Measurements from ENCODE around the gene CHIC2.

CHIC2 gene

DNA sequence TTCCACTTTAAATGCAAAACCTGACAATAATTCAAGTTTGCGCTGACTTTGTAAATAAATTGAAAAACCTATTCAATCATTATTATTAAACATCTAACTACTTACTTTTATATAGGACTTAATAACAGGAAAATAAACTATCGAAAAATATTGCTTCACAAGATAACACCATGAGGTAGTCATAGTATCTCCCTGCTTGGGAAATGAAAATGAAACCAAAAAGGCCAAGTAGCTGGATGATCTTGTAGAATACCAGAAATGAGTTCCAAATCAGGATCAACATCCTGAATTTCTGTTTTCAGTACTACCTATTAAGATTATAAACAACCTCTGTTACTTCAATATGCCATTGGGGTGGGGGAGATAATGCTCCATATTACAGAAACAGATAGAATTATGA, 58.9 kb downstream of the CHIC2 start:
- DNase-seq (ENCODE audit: low spot score) = no peak

DNA sequence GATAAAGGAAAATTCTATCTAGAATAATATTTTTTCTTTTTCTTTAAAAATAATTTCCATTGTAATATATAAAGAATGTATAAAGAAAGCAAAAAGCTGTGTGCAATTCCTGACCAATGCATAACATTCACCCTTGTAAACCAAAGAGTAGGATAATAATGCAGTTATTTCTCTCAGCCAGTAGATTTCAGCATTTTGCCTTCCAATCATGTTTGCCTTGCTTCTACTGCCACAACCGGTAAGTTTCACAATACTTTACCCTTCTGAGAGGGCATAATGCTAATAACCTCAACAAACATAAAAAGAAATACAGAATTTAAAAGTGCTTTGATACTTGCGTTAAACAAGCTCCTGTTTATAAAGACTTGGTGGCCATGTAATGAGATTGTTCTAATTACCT, 59.9 kb downstream of the CHIC2 start:
- no peak for DNase-seq (ENCODE audit: low spot score)

DNA sequence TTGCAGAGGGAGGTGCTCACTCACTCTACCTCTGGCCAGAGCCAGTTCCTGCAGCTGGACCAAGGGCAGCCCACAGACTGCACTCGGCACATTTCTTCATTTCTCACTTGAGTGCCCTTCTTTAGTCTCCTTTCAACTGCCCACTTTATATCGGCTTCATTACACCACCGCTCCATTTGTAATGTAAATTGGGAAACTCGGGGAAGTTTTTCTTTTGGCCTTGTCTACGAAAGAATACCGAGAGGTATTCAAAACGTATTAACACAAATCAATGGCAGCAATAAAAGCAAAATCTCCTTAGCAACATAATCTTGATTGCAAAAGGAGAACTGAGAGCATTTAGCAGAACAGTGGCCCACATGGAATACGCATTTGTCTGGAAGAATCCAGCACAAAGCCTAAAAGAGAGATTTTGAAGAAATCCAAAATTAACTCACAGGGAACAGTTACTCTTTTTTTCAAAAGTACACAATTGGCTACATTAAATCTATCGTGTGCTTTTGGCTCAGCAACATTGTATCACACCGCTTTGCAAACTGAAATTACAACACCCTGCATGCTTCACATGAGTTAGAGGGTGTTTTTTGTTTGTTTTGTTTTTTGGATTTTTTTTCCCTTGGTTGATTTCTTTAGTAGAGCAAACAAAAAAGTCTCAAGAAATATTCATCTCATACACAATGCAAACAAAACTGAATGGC, 62.6 kb downstream of the CHIC2 start:
- DNase-seq (ENCODE audit: low spot score) = no peak

DNA sequence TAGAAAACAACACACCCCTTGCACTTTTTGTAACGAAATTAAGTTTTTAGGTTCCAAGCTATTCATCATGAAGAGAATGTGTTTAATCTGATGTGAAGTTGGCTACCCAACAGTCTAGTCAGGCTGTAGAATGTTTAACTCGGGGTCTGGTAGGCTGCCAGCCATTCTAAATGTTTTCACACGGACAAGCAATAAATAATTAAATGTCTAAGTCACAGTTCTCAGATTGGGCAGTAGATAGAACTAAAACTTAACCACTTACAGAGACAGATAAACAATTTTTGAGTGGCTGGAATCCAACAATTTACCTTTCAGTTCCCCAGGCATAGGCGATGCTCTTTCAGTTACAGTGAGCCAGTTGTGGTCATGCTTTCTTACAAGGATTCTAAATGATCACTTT, 66.5 kb downstream of the CHIC2 start:
- no peak for DNase-seq (ENCODE audit: low spot score)

DNA sequence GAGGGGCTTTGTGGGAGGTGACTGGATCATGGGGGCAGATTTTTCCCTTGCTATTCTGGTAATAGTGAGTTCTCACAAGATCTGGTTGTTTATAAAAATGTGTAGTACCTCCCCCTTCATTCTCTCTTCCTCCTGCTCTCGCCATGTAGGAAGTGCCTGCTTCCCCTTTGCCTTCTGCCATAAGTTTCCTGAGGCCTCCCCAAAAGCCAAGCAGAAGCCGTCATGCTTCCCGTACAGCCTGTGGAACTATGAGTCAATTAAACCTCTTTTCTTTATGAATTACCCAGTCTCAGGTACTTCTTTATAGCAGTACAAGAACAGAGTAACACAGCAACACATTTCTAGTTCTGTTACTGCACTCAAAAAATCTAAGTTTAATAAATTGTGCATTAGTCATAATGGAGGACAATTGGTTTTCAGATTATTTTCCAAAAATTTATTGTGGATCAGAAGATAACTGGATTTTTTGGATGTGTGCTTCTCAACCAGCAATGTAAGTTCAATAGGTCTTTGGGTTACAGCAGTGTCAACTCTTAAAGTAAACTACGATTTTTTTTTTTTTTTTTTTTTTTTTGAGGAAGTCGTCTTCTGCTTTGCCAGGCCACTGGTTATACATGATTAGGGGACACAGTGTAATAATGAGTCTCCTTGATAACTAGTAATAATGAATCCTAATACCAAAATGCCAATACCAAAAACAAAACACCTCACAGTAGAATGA, 69.9 kb downstream of the CHIC2 start:
- DNase-seq (ENCODE audit: low spot score) = no peak

DNA sequence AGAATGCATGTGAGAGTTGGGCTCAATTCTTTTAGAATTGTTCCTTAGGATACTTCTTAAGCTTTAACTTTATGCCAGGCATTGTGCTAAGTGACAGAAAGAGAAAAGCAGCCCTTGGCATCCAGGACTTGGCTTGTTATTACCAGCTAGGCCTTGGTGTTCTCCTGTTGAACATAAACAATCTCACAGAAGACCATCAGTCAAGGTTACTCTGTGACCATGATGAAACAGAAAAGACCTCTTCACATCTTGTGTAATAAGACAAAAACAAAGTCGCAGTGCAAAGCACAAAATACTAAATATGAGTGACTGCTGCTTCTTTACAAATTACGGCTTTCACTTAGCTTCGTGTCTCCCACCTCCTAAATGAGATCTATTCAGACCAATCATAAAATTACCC, 71.6 kb downstream of the CHIC2 start:
- no peak for DNase-seq (ENCODE audit: low spot score)

DNA sequence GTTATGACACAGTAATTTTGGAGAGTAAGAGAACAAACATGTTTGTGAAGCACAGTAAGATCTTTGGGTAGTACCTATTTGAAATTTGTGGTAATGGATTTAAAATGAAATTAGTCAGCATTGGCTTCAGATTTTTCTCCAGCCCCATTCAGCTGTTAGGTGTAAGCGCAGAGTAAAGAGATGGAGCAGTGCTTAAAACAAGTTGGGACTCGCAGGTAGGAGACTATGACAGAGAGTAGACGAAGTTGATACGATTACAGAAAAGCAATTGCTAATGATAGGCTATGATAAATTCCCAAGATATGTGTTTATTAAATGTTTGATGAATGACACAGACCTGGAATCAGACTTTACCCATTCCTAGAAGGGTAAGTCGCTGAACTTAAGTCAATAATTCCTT, 72.6 kb downstream of the CHIC2 start:
- DNase-seq (ENCODE audit: low spot score) = no peak

DNA sequence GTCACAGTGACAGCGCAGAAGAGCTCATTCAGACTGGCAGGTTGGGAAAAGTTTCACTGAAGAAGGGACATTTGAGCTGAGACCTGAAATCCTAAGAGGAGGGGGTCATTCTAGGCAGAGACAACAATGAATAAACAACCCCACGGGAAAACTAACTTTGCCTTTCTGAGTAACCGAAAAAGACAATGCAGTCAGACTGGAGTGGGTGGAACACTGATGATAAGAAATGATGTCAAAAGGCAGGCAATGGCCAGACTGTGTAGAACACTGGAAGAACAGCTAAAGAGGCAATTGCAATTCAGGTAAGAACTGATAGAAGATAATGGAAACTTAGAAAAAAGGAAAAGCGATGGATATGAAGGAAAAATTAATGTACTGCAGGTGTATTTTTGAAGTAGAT, 73.8 kb downstream of the CHIC2 start:
- DNase-seq (ENCODE audit: low spot score) = no peak

DNA sequence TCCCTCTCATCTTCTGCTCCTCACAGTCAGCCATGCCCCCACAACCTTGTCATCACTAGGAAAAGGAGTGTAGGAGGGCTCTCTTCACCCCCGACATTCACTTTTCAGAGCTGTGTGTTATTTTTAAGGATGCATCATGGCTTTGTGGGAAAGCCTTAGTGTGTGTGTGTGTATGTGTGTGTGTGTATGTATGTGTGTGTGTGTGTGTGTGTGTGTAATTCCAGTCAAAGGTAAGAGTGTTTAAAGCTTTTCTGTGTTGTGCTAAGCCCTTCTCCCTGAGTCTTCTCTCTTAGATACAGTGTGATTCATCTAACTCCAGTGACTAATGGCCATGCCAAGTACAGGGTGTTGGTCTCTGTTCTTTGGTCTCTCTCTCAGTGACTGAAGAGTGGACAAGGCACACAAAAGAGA, 76.6 kb downstream of the CHIC2 start:
- no peak for DNase-seq (ENCODE audit: low spot score)

DNA sequence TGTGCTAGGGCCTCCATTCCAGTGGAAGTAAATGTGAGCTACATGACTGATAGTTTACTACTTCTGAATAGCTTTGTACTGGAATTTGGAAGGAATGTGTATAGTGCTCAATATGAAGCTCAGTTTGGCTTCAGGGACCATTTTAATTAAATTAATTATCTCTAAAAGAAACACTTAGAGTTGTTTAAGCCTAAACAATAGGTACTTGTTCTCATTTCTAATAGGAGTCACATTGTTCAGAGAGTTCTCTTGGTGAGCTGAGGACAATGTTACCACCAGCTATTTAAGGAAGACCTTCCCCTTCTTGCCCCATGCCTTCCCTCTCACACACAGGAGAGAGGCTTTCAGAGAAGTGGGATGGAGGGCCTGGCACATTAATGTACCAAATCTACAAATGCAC, 78.3 kb downstream of the CHIC2 start:
- DNase-seq (ENCODE audit: low spot score) = no peak

DNA sequence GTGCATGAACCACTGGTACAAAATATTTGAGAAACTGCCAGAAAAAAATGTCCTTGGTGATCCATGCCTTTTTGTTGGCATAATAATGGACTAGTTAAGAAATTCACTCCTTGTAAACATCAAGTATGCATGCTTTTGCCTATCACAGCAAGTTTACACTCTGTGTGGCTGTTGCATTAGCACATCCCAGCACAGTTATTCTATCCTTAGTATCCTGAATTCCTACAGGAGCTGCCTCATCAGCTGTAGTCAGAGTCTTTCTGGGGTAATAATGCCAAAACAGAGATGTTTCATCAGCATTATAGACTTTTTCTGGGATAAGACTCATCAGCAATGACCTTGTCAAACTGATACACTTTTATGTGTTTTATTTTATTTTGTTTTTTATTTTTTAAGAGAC, 82.8 kb downstream of the CHIC2 start:
- no peak for DNase-seq (ENCODE audit: low spot score)

DNA sequence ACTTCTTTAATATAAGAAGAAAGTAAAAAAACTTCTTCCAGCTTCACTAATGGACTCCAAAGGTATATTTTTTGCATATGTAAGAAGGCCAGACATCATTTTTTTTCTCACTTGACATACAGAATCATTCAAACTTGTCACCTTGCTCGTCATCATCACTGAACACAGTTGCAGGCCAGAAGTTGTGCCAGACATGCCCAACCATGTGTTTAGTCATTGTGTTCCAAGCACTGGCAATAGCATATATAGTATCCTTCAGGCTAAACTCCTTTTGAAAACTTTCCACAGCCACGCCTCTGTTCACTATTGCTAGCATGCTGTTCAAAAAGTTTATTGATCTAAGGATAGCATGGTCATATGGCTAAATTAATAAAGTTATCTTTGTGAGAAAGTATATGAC, 83.3 kb downstream of the CHIC2 start:
- DNase-seq (ENCODE audit: low spot score) = no peak

DNA sequence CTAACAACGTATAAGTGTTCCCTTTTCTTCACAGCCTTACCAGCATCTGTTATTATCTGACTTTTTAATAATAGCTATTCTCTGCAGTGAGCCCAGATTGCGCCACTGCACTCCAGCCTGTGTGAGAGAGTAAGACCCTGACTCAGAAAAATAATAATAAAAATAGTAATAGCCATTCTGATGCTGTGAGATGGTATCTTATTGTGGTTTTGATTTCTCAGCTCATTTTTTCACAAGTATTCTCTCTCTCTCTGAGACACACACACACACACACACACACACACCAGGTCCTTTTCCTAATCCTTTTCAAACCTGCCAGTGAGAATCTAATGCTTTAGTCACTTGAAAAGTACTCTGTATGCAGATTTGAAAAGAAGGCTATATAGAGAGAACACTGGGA, 89.8 kb downstream of the CHIC2 start:
- DNase-seq (ENCODE audit: low spot score) = no peak

DNA sequence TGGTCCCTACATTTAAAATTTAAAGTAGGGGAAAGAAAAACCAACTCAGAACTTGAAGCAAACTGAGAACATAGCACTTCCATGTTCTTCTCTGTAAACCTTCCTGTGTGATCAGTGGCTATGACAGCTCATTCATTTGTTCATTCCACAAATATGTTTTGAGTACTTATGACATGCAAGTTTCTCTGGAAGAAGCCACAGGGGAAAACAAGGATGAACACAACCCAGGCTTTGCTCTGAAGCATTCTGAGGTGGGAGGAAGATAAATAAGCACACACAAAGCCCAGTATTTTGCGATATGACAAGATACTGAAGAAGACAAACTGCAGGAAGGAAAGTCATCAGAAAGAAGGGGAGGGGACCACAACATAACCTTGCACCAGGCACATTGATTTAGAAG, 96.4 kb downstream of the CHIC2 start:
- no peak for DNase-seq (ENCODE audit: low spot score)

DNA sequence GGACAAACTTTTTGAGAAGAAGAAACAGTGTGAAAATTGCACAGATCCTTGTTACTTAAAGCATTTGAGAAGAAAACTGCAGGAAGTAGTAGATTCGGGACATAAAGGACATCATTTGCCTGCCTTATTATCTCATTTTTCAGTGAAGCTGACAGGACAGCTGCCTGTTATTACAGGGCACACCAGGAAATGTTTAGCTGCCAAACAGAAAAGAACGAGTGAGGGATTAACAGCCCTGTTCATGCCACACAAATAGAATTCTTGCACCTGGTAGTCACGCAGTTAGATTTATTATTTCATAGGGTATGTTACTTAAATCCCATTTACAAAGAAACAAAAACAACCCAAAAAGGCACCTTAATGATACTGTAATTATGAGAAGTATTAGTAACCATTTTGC, 100.6 kb downstream of the CHIC2 start:
- no peak for DNase-seq (ENCODE audit: low spot score)

DNA sequence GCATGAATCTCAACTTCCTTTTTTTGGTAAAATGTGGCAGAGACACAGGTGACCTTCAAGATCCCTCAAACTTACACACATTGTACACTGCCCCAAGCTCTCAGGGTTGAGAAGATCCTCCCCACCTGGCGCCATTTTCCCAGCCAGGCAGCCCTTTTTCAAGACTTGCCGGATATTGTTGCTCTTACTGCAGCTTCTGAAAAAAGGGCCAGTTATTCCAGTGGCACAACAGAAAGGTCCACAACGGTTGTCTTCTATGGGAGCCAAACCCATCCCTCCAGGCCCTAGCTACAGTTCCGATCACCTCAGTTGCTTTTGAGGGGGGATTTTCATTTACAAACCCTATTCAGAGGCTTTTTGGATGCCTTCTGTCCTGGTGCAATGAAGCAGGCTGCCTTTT, 101.1 kb downstream of the CHIC2 start:
- DNase-seq (ENCODE audit: low spot score) = no peak

DNA sequence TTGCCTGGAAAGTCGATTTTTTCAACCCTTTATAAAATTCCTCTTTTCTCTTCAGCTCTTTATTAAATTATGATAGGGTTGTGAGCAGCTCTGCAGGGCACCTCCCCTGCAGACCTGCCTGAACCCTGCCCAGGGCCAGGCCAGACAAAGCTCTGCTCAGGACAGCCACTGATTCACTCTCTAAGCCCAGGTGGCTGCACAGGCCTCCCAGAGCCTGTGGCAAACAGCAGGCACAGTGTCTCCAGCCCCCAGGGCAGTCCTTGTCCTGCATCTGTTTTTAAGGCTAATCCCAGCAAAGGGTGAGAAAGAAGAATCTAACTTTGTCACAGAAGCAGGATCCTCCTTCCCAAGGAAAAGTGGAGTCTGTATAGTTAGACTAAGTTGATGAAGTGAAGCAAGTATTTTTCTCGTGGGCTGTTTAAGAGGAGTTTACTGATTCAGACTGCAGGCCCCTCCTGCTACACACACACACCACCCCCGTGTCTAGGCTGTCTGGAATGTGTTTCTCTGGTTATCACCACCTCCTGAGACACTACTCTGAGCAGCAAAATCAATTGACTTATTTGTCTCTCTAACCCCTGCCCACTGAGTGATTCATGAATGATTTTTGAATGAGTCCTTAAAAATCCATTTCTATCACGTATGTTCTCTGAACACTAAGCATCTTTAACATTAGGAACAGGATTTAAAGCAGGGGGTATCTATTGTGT, 101.7 kb downstream of the CHIC2 start:
- no peak for DNase-seq (ENCODE audit: low spot score)

DNA sequence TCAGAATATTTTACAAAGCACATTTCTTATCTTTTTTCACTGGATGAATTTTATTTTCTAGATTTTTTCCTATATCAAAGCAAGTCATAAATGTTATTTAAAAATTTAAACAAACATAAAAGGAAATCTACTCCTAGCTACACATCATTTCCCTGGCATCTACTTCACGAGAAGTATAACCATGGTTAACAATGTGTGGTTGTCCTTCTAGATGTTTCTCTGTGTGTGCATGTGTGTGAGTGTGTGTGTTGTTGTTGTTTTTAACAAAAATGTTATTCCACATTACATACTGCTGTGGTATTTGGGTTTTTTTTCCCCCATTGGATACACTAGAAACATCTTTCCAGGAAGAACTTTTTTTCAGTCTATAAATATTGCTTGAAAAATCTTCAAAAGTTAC, 103.1 kb downstream of the CHIC2 start:
- no peak for DNase-seq (ENCODE audit: low spot score)

DNA sequence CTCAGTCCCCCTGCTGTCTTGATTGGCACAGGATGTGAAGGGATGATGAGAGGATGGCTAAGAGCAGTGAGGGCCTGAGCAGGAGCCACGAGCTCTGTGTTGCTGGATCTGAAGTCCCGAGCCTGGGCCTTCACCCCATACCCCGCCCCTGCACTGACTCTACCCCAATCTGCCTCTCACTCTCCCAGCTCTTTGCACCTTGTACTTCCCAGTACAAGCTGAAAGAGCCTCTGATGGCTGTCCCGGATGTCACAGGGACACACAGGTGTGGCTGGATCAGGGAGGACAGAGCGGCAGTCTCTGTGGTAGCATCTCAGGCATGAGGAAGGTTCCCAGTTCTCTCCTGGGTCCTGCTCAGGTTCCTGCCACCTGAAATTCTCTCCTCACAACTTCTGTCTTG, 103.6 kb downstream of the CHIC2 start:
- DNase-seq (ENCODE audit: low spot score) = no peak
